K562 (cell line): ENCODE measurements around the gene DRC1.
"Not testable (repeated sequence)": the region's sequence is repeated elsewhere in the genome, so short reads cannot be mapped to it uniquely, and the experiment has no call there.

Experiments used
- CTCF ChIP-seq, 3 experiments: IDR thresholded peaks in 2 of 3; conservative IDR thresholded peaks in 1 of 3; 2 replicates each; pipeline ENCODE4 v1.5.1; 2011 to 2012; ENCODE audit warnings: low read length in 3 of 3, mild to moderate bottlenecking in 3 of 3, control low read depth in 2 of 3, improper control_type of control experiment in 1 of 3, inconsistent platforms in 1 of 3, low read depth in 1 of 3, mixed read lengths in 1 of 3, moderate library complexity in 1 of 3; ENCODE audit not compliant: insufficient read depth in 2 of 3
- ETV5 ChIP-seq: sonication (generic); formaldehyde crosslinking; IDR thresholded peaks from 2 replicates; pipeline ENCODE4 v1.4.0; 2020; ENCODE audit warnings: low read depth, mild to moderate bottlenecking, missing genetic modification reagents
- HMGN3 ChIP-seq: IDR thresholded peaks from 2 replicates; pipeline ENCODE4 v1.6.1; 2011; ENCODE audit warnings: borderline replicate concordance, low read depth, mild to moderate bottlenecking, mixed read lengths, low read length; ENCODE audit not compliant: insufficient read length; ENCODE audit errors: extremely low read depth
- L3MBTL2 ChIP-seq: fragments of 450-650 bp; IDR thresholded peaks from 2 replicates; pipeline ENCODE4 v1.6.1; 2016; ENCODE audit warnings: mild to moderate bottlenecking, moderate library complexity
- MECOM ChIP-seq: fragments of 250-450 bp; sonication (Bioruptor Pico); IDR thresholded peaks from 2 replicates; pipeline ENCODE4 v1.8.0; 2022; ENCODE audit warnings: inconsistent platforms
- NFE2L1 ChIP-seq: fragments of 450-650 bp; IDR thresholded peaks from 2 replicates; pipeline ENCODE4 v1.6.1; 2016; ENCODE audit warnings: missing genetic modification characterization, low read depth, mild to moderate bottlenecking, missing compliant biosample characterization, moderate library complexity, borderline replicate concordance
- PHF8 ChIP-seq: fragments of 200-600 bp; sonication (generic); IDR thresholded peaks from 2 replicates; pipeline ENCODE4 v1.6.1; 2012; ENCODE audit warnings: mixed run types, mild to moderate bottlenecking, inconsistent platforms, low read length, moderate library complexity, borderline replicate concordance
- PHTF2 ChIP-seq: fragments of 250-450 bp; sonication (Bioruptor Pico); IDR thresholded peaks from 2 replicates; pipeline ENCODE4 v1.5.0; 2021; ENCODE audit warnings: mild to moderate bottlenecking
- SRSF1 ChIP-seq: fragments of 200-400 bp; formaldehyde crosslinking; IDR thresholded peaks from 2 replicates; pipeline ENCODE4 v1.6.1; 2017; ENCODE audit warnings: mild to moderate bottlenecking, low read depth, low read length, moderate library complexity
- ZNF561 ChIP-seq: fragments of 450-650 bp; formaldehyde crosslinking; conservative IDR thresholded peaks from 2 replicates; pipeline ENCODE4 v1.4.0; 2020; ENCODE audit warnings: mild to moderate bottlenecking, moderate library complexity

GRCh38 chr2:26354469-26354868, 47.3 kb upstream of the DRC1 start:
- TF ChIP-seq CTCF (IDR thresholded peaks at IDR 0.05 in 2 of 3, conservative IDR thresholded peaks at IDR 0.05 in 1 of 3; ENCODE audit: insufficient read depth in 2 of 3, low read depth in 1 of 3, low read length in 3 of 3); PHTF2; ZNF561 (CRISPR knock-in tag); SRSF1; ETV5 (CRISPR knock-in tag); L3MBTL2; NFE2L1; MECOM (CRISPR knock-in tag); HMGN3; PHF8: not testable (repeated sequence)
